DOHH2 (cell line): ENCODE data around the gene PLXNB1.

Experiments
- H3F3A ChIP-seq: fragments of 200-600 bp; sonication (generic), shearing (Covaris generic); 2 replicates; pipeline ENCODE4 v1.6.0; 2016; ENCODE audit warnings: antibody characterized with exemption, mild to moderate bottlenecking; ENCODE audit not compliant: control insufficient read depth, insufficient read depth
- H3K27ac ChIP-seq: fragments of 200-600 bp; sonication (generic); 2 replicates; pipeline ENCODE4 v1.5.1; 2014; ENCODE audit warnings: low read depth, mild to moderate bottlenecking, low read length, moderate library complexity
- H3K27me3 ChIP-seq: fragments of 200-600 bp; sonication (generic); 2 replicates; pipeline ENCODE4 v1.6.1; 2014; ENCODE audit warnings: mild to moderate bottlenecking, low read length, mixed read lengths; ENCODE audit not compliant: control insufficient read depth
- H3K36me3 ChIP-seq: fragments of 200-600 bp; sonication (generic); 2 replicates; pipeline ENCODE4 v1.6.1; 2014; ENCODE audit warnings: mild to moderate bottlenecking, low read length, moderate library complexity, mixed read lengths; ENCODE audit not compliant: control insufficient read depth
- H3K4me1 ChIP-seq: fragments of 200-600 bp; sonication (generic); 2 replicates; pipeline ENCODE4 v1.6.1; 2014; ENCODE audit warnings: mild to moderate bottlenecking, low read length, mixed read lengths; ENCODE audit not compliant: control insufficient read depth
- H3K4me2 ChIP-seq: fragments of 200-600 bp; sonication (generic); 2 replicates; pipeline ENCODE4 v1.6.0; 2014; ENCODE audit warnings: mild to moderate bottlenecking, low read length, moderate library complexity
- H3K4me3 ChIP-seq: fragments of 200-600 bp; sonication (generic); 2 replicates; pipeline ENCODE4 v1.5.1; 2014; ENCODE audit warnings: mild to moderate bottlenecking, low read length, mixed read lengths
- H3K79me2 ChIP-seq: fragments of 200-600 bp; sonication (generic); 2 replicates; pipeline ENCODE4 v1.6.1; 2014; ENCODE audit warnings: mild to moderate bottlenecking, low read length, mixed read lengths; ENCODE audit not compliant: control insufficient read depth
- H3K9me2 ChIP-seq: fragments of 200-600 bp; sonication (generic); replicated peaks from 2 replicates; pipeline ENCODE4 v1.6.1; 2014; ENCODE audit warnings: mild to moderate bottlenecking, low read length, mixed read lengths; ENCODE audit not compliant: control insufficient read depth
- H3K9me3 ChIP-seq: fragments of 200-600 bp; sonication (generic); 2 replicates; pipeline ENCODE4 v1.6.1; 2014; ENCODE audit warnings: antibody characterized with exemption, low read length, mixed read lengths; ENCODE audit not compliant: control insufficient read depth, insufficient read depth
- H4K20me1 ChIP-seq: fragments of 200-600 bp; sonication (generic); 2 replicates; pipeline ENCODE4 v1.6.0; 2014; ENCODE audit warnings: low read depth, mild to moderate bottlenecking, antibody characterized with exemption, low read length, moderate library complexity; ENCODE audit not compliant: control insufficient read depth, insufficient read depth
- CTCF ChIP-seq: fragments of 200-600 bp; sonication (generic); IDR thresholded peaks from one replicate; pipeline ENCODE4 v1.5.1; 2014; ENCODE audit warnings: antibody characterized with exemption, mild to moderate bottlenecking, low read depth, low read length; ENCODE audit not compliant: poor library complexity, severe bottlenecking
- EZH2phosphoT487 ChIP-seq: fragments of 200-600 bp; sonication (generic); IDR thresholded peaks from 2 replicates; pipeline ENCODE4 v1.6.1; 2017; ENCODE audit warnings: borderline replicate concordance, mild to moderate bottlenecking, antibody characterized with exemption, low read length, moderate library complexity, mixed read lengths

PLXNB1 gene

GRCh38 chr3:48353987-48354386 lies 75.9 kb downstream of the PLXNB1 start:
- H3F3A ChIP-seq = no peaks in the 10 kb centered on the region
- TF ChIP-seq EZH2phosphoT487 (no peak), CTCF (no peak)
- no peaks in the 10 kb centered on the region for H3K36me3 ChIP-seq
- no peaks in the 10 kb centered on the region for H3K79me2 ChIP-seq
- no peaks in the 10 kb centered on the region; the same call in 1 of the 2 replicates for H3K27me3 ChIP-seq
- H4K20me1 ChIP-seq = no peaks in the 10 kb centered on the region
- H3K27ac ChIP-seq = no peak overlapping the region
- no peak overlapping the region for H3K4me3 ChIP-seq
- no peak overlapping the region for H3K4me2 ChIP-seq
- peaks cover 8% of the 10 kb centered on the region for H3K4me1 ChIP-seq
- peaks cover 20% of the 10 kb centered on the region for H3K9me3 ChIP-seq
- no peaks in the 10 kb centered on the region for H3K9me2 ChIP-seq
